Choroid plexus epithelial cell (primary cell): Measurements from ENCODE around the gene STAB2.

Source experiments
- DNase-seq: peaks from one replicate; pipeline ENCODE4 v3.0.0-alpha.2; 2010; ENCODE audit warnings: low read depth
- H3K4me3 ChIP-seq: 2 replicates; pipeline ENCODE4 v1.5.1; 2011; ENCODE audit warnings: low read depth, mild to moderate bottlenecking, control low read depth, low read length, moderate library complexity
- TF ChIP-seq, protein P1 (sequence below): conservative IDR thresholded peaks from 2 replicates; pipeline ENCODE4 v1.5.1; 2011; ENCODE audit warnings: low read depth, mild to moderate bottlenecking, control low read depth, inconsistent platforms, low read length, moderate library complexity

Gene STAB2

DNA sequence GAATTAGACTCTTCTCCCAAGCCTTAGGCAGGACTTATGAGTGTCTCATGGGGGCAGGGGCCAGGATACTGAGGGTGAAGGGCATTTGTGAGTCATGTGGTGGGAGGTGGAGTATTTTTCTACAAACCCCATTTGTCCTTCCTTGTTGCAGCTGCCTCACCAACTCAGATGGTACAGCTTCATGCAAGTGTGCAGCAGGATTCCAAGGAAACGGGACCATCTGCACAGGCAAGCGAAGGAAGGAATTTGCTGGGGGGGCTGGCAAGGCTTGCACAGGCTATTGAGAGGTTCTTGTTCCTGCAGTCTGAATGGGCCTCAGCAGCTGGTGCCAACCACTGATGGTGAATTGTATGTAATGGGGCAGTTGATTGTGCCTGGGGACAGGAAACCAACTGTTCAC lies 125.1 kb downstream of the STAB2 start:
- H3K4me3 ChIP-seq = no peak overlapping the region
- no peak for DNase-seq
- TF ChIP-seq, protein P1, sequence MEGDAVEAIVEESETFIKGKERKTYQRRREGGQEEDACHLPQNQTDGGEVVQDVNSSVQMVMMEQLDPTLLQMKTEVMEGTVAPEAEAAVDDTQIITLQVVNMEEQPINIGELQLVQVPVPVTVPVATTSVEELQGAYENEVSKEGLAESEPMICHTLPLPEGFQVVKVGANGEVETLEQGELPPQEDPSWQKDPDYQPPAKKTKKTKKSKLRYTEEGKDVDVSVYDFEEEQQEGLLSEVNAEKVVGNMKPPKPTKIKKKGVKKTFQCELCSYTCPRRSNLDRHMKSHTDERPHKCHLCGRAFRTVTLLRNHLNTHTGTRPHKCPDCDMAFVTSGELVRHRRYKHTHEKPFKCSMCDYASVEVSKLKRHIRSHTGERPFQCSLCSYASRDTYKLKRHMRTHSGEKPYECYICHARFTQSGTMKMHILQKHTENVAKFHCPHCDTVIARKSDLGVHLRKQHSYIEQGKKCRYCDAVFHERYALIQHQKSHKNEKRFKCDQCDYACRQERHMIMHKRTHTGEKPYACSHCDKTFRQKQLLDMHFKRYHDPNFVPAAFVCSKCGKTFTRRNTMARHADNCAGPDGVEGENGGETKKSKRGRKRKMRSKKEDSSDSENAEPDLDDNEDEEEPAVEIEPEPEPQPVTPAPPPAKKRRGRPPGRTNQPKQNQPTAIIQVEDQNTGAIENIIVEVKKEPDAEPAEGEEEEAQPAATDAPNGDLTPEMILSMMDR = no peak

DNA sequence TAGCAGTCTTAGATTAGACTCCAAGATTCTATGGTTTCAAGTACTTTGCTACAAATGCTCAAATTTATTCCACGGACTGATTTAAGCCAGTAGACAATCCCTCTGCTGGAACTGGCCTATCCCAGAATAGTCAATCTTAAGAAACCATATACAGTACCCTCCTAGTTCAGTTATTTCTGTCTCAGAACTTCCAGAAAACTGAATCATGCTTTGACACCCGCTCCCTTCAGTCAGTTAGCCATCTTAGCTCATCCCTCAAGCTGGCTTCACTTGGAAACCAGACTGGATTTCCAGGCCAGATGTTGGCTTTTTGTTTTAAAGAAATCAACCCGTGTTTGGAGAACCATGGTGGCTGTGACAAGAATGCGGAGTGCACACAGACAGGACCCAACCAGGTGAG lies 128.4 kb downstream of the STAB2 start:
- H3K4me3 ChIP-seq = no peak overlapping the region
- TF ChIP-seq, protein P1 = no peak
- no peak for DNase-seq

DNA sequence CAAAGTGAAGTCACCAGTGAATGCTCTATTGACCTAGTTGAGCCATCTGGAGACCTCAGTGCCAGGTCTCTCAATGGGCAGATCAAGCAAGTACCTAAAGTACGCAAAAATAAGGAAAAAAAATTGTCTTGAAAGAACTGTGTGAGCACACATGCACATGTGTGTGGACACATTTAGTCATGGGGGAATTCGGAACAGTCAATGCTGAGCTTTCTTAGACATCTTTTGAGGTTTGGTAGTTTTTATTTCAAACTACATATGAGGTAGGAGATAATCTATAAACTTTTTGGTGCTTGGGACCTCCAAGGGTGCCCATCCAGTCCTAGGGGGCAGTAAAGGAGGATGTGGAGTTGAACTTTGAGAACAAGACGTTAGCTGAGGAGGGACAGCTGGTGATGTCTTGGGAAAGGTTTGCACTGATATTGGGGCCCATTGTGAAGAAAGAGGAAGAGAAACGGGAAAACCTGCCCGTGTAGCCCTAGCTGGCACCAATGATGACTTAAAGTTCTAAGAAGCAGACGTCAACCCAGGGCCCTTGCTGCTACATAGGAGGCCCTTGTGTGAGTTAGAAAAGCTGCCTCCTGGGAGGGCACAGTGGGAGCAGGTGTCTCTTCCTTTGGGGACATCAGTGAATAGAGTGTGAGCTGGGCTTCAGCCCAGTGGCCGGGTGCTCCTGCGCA lies 129.6 kb downstream of the STAB2 start:
- no peak for DNase-seq
- no peak overlapping the region for H3K4me3 ChIP-seq
- TF ChIP-seq, protein P1 = no peak

DNA sequence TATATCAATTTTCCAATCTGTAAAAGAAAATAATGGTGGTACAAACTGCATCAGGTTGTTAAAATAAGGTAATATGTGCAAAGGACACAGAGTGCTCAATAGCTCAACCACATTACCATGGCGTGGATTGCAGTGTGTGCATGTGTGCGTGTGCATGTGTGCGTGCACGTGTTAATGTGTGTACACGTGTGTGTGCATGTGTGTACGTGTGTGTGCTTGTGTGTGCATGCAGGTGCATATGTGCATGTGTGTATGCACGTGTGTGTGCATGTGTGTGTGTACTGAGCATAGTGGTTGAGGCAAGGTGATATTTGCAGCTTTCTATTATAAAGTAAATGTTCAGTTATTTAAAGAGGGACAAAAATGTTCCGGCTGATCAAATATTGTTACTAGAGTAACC lies 138.3 kb downstream of the STAB2 start:
- DNase-seq = no peak
- no peak overlapping the region for H3K4me3 ChIP-seq
- TF ChIP-seq, protein P1 = no peak

DNA sequence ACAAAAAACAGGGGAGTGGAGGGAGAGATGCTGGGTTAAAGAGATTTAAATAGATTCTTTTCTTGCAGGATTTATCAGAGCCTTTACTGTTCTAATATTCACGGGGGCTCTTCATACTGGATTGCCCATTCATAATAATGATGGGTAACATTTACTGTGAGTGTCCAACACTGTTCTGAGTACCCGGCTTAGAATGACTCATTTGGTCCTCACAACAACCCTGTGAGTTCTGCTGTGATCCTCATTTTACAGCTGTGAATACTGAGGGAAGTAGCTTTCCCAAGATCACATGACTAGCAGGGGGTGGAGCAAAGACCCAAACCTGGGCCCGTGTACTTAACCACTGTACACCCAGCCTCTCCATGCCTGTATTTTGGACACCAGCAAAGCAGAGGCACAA lies 140.6 kb downstream of the STAB2 start:
- no peak overlapping the region for H3K4me3 ChIP-seq
- DNase-seq = no peak
- TF ChIP-seq, protein P1 = no peak

DNA sequence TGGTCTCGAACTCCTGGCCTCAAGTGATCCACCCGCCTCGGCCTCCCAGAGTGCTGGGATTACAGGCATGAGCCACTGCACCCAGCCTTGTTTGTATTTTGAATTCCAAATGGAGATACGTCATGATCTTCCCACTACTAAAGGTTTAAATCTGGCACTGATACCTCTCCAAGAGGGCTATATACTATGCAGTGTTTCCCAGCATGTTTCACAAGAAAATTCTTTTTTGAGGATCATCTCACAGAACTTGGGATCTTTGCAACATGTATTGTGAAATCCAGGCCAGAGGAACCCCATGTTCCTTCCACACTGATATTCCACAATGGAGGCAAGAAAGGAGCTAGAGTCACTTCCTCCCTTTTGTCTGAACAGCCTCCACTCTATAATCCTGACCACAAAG lies 141.2 kb downstream of the STAB2 start:
- DNase-seq = peak; percentile 40
- TF ChIP-seq, protein P1 = no peak

DNA sequence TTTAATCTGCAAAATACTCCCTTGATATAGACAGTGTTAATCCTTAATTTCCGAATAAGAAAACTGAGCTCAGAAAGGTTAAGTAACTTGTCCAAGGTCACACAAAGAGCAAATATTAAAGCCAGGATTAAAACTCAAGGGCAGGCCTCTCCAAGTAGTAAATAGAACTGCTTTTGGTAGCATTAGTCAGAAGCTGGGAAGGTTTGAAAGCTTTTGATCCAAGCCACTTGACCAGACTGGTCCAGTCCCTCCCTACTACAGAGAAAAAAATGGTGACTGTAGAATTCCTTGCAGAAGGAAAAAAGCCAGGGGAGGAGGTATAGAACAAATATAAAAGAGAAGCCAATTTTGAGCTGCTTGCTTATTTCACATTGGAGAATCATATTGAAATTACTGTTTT lies 142.4 kb downstream of the STAB2 start:
- H3K4me3 ChIP-seq = no peak overlapping the region
- no peak for DNase-seq
- TF ChIP-seq, protein P1 = no peak

More for the DNA sequence above, 141.2 kb downstream of the STAB2 start:
- no peak overlapping the region for H3K4me3 ChIP-seq
